Liver (tissue), 9 donors: ENCODE data around the gene KLK7. TPM values are rescaled to one million over a fixed set of nuclear protein-coding genes. Genes with fewer than 3 reads are reported as not detected.

Experiments
- DNase-seq: peaks from one replicate; pipeline ENCODE4 v3.0.0-alpha.2; 2017; ENCODE audit warnings: low spot score
- H3K27ac ChIP-seq, 2 donors: one replicate each; pipeline ENCODE4 v1.7.0; 2013; ENCODE audit warnings: inconsistent platforms in 2 of 2, low read length in 2 of 2, control low read depth in 1 of 2, low read depth in 1 of 2, mild to moderate bottlenecking in 1 of 2
- H3K27me3 ChIP-seq, 4 donors: one replicate each; pipeline versions ENCODE4 v1.6.1 to v1.7.0; 2013; ENCODE audit warnings: low read length in 3 of 4, inconsistent platforms in 1 of 4, mild to moderate bottlenecking in 1 of 4, moderate library complexity in 1 of 4; ENCODE audit not compliant: control insufficient read depth in 4 of 4, insufficient read depth in 4 of 4
- H3K36me3 ChIP-seq, 4 donors: one replicate each; pipeline versions ENCODE4 v1.6.1 to v1.7.0; 2013; ENCODE audit warnings: low read length in 3 of 4, mild to moderate bottlenecking in 3 of 4, low read depth in 1 of 4, moderate library complexity in 1 of 4; ENCODE audit not compliant: control insufficient read depth in 4 of 4, insufficient read depth in 3 of 4
- H3K4me1 ChIP-seq, 4 donors: one replicate each; pipeline versions ENCODE4 v1.6.1 to v1.7.0; 2013; ENCODE audit warnings: low read length in 3 of 4, mild to moderate bottlenecking in 3 of 4, moderate library complexity in 1 of 4; ENCODE audit not compliant: control insufficient read depth in 4 of 4, insufficient read depth in 4 of 4
- H3K4me3 ChIP-seq, 3 donors: one replicate each; pipeline versions ENCODE4 v1.6.1 to v1.7.0; 2013; ENCODE audit warnings: low read length in 3 of 3, control low read depth in 1 of 3, low read depth in 1 of 3, mild to moderate bottlenecking in 1 of 3
- H3K9ac ChIP-seq, 2 donors: one replicate each; pipeline ENCODE4 v1.7.0; 2013; ENCODE audit warnings: low read length in 2 of 2, mild to moderate bottlenecking in 2 of 2, moderate library complexity in 2 of 2, control low read depth in 1 of 2, low read depth in 1 of 2
- H3K9me3 ChIP-seq, 4 donors: one replicate each; pipeline versions ENCODE4 v1.6.1 to v1.7.0; 2013; ENCODE audit warnings: low read length in 3 of 4; ENCODE audit not compliant: control insufficient read depth in 4 of 4
- CTCF ChIP-seq: fragments of 150-350 bp; IDR thresholded peaks from 2 replicates; pipeline ENCODE4 v1.5.1; 2017; ENCODE audit warnings: improper control_type of control experiment, low read depth, low read length; ENCODE audit not compliant: missing input control
- EGR1 ChIP-seq, 2 donors: IDR thresholded peaks; 2 replicates each; pipeline ENCODE4 v1.6.1; 2016 to 2018; ENCODE audit warnings: antibody characterized with exemption in 2 of 2, low read depth in 2 of 2
- FOXA1 ChIP-seq: IDR thresholded peaks from 2 replicates; pipeline ENCODE4 v1.6.1; 2016; ENCODE audit warnings: antibody characterized with exemption
- FOXA2 ChIP-seq: IDR thresholded peaks from 2 replicates; pipeline ENCODE4 v1.6.1; 2016; ENCODE audit warnings: antibody characterized with exemption
- GABPA ChIP-seq, 2 donors: IDR thresholded peaks in 1 of 2; conservative IDR thresholded peaks in 1 of 2; 2 replicates each; pipeline ENCODE4 v1.6.1; 2016; ENCODE audit warnings: antibody characterized with exemption in 2 of 2, mild to moderate bottlenecking in 1 of 2, moderate library complexity in 1 of 2
- HNF4A ChIP-seq, 2 donors: conservative IDR thresholded peaks; 2 replicates each; pipeline ENCODE4 v1.6.1; 2016; ENCODE audit warnings: antibody characterized with exemption in 2 of 2, mild to moderate bottlenecking in 2 of 2
- HNF4G ChIP-seq: IDR thresholded peaks from 2 replicates; pipeline ENCODE4 v1.6.1; 2016; ENCODE audit warnings: antibody characterized with exemption
- JUND ChIP-seq, 2 donors: IDR thresholded peaks; 2 replicates each; pipeline ENCODE4 v1.6.1; 2016; ENCODE audit warnings: antibody characterized with exemption in 2 of 2
- MAX ChIP-seq: IDR thresholded peaks from 2 replicates; pipeline ENCODE4 v1.6.1; 2016; ENCODE audit warnings: antibody characterized with exemption
- NR2F2 ChIP-seq: IDR thresholded peaks from 2 replicates; pipeline ENCODE4 v1.6.1; 2016; ENCODE audit warnings: antibody characterized with exemption
- RAD21 ChIP-seq, 2 donors: IDR thresholded peaks; 2 replicates each; pipeline ENCODE4 v1.6.1; 2016; ENCODE audit warnings: antibody characterized with exemption in 2 of 2, mild to moderate bottlenecking in 2 of 2
- RXRA ChIP-seq, 2 donors: IDR thresholded peaks; 2 replicates each; pipeline ENCODE4 v1.6.1; 2017 to 2018; ENCODE audit warnings: antibody characterized with exemption in 2 of 2, mild to moderate bottlenecking in 1 of 2
- SP1 ChIP-seq: IDR thresholded peaks from 2 replicates; pipeline ENCODE4 v1.6.1; 2018; ENCODE audit warnings: antibody characterized with exemption, mild to moderate bottlenecking
- TAF1 ChIP-seq: conservative IDR thresholded peaks from 2 replicates; pipeline ENCODE4 v1.6.1; 2016; ENCODE audit warnings: antibody characterized with exemption, mild to moderate bottlenecking
- YY1 ChIP-seq: IDR thresholded peaks from 2 replicates; pipeline ENCODE4 v1.6.1; 2016; ENCODE audit warnings: antibody characterized with exemption, mild to moderate bottlenecking
- WGBS: extraction: QIAGEN DNeasy Blood & Tissue Kit; methylation state at CpG from one replicate; pipeline ENCODE4 v1.1.7; 2013; 5-methylcytosine and 5-hydroxymethylcytosine counted together
- polyA plus RNA-seq, 2 donors: library from polyadenylated mRNA; stranded (reverse) in 1 of 2; unstranded in 1 of 2; fragments of 200-250 nt in 1 of 2; fragments of >200 nt in 1 of 2; fragmentation: Nextera tagmentation in 1 of 2; extraction: Ambion mirVana in 1 of 2; gene quantifications; one replicate each; pipeline versions ENCODE4 v1.2.1 to v1.2.3, GENCODE V29; 2013 to 2015
- total RNA-seq, 2 donors: library from RNA; depleted of rRNA; stranded (reverse); fragments of >200 nt; gene quantifications; one replicate each; pipeline ENCODE4 v1.2.3, GENCODE V29; 2014
- TF ChIP-seq, protein P1 (sequence below): IDR thresholded peaks from 2 replicates; pipeline ENCODE4 v1.6.1; 2016; ENCODE audit warnings: antibody characterized with exemption, mild to moderate bottlenecking
- TF ChIP-seq, protein P2 (sequence below): IDR thresholded peaks from 2 replicates; pipeline ENCODE4 v1.6.1; 2016; ENCODE audit warnings: antibody characterized with exemption
- TF ChIP-seq, protein P3 (sequence below): IDR thresholded peaks from 2 replicates; pipeline ENCODE4 v1.6.1; 2016; ENCODE audit warnings: antibody characterized with exemption
- donor health status: healthy.
- donor health status: healthy.
- donor health status: healthy.
- donor health status: healthy.
- donor health status: healthy.

The KLK7 gene
- total and polyA plus RNA-seq, 4 donors: not detected

- 85% methylated on average over 7 of the region's 7 CpGs for WGBS
- no peak overlapping the region for H3K4me3 ChIP-seq
- no peak overlapping the region for H3K27ac ChIP-seq
- TF ChIP-seq GABPA (IDR thresholded peaks at IDR 0.05 in 1 of 2, conservative IDR thresholded peaks at IDR 0.05 in 1 of 2): no peak
- TF ChIP-seq YY1: no peak
- TF ChIP-seq NR2F2: no peak
- no peak for TF ChIP-seq FOXA1
- TF ChIP-seq RAD21 (IDR thresholded peaks at IDR 0.05): no peak
- TF ChIP-seq EGR1 (IDR thresholded peaks at IDR 0.05; ENCODE audit: low read depth in 2 of 2): no peak
- TF ChIP-seq, protein P1, sequence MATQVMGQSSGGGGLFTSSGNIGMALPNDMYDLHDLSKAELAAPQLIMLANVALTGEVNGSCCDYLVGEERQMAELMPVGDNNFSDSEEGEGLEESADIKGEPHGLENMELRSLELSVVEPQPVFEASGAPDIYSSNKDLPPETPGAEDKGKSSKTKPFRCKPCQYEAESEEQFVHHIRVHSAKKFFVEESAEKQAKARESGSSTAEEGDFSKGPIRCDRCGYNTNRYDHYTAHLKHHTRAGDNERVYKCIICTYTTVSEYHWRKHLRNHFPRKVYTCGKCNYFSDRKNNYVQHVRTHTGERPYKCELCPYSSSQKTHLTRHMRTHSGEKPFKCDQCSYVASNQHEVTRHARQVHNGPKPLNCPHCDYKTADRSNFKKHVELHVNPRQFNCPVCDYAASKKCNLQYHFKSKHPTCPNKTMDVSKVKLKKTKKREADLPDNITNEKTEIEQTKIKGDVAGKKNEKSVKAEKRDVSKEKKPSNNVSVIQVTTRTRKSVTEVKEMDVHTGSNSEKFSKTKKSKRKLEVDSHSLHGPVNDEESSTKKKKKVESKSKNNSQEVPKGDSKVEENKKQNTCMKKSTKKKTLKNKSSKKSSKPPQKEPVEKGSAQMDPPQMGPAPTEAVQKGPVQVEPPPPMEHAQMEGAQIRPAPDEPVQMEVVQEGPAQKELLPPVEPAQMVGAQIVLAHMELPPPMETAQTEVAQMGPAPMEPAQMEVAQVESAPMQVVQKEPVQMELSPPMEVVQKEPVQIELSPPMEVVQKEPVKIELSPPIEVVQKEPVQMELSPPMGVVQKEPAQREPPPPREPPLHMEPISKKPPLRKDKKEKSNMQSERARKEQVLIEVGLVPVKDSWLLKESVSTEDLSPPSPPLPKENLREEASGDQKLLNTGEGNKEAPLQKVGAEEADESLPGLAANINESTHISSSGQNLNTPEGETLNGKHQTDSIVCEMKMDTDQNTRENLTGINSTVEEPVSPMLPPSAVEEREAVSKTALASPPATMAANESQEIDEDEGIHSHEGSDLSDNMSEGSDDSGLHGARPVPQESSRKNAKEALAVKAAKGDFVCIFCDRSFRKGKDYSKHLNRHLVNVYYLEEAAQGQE: no peak
- no peak for TF ChIP-seq CTCF
- no peak for TF ChIP-seq SP1
- TF ChIP-seq TAF1: no peak
- TF ChIP-seq HNF4A (conservative IDR thresholded peaks at IDR 0.05): no peak
- TF ChIP-seq RXRA (IDR thresholded peaks at IDR 0.05): no peak
- TF ChIP-seq, protein P2, sequence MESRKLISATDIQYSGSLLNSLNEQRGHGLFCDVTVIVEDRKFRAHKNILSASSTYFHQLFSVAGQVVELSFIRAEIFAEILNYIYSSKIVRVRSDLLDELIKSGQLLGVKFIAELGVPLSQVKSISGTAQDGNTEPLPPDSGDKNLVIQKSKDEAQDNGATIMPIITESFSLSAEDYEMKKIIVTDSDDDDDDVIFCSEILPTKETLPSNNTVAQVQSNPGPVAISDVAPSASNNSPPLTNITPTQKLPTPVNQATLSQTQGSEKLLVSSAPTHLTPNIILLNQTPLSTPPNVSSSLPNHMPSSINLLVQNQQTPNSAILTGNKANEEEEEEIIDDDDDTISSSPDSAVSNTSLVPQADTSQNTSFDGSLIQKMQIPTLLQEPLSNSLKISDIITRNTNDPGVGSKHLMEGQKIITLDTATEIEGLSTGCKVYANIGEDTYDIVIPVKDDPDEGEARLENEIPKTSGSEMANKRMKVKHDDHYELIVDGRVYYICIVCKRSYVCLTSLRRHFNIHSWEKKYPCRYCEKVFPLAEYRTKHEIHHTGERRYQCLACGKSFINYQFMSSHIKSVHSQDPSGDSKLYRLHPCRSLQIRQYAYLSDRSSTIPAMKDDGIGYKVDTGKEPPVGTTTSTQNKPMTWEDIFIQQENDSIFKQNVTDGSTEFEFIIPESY: no peak
- TF ChIP-seq, protein P3, sequence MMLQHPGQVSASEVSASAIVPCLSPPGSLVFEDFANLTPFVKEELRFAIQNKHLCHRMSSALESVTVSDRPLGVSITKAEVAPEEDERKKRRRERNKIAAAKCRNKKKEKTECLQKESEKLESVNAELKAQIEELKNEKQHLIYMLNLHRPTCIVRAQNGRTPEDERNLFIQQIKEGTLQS: no peak
- no peak for TF ChIP-seq JUND (IDR thresholded peaks at IDR 0.05)
- no peak for TF ChIP-seq MAX
- no peak for TF ChIP-seq FOXA2
- no peak for TF ChIP-seq HNF4G
- H3K27me3 ChIP-seq: peaks cover 0 to 4% (median 0%) of the 10 kb centered on the region in 4 donors
- H3K4me1 ChIP-seq: no peaks in the 10 kb centered on the region
- H3K9ac ChIP-seq: no peak overlapping the region
- H3K9me3 ChIP-seq: peaks cover 0 to 3% (median 0%) of the 10 kb centered on the region in 4 donors
- H3K36me3 ChIP-seq: no peaks in the 10 kb centered on the region
- DNase-seq: no peak
Measured at GRCh38 chr19:51031220-51031879, 47.6 kb upstream of the KLK7 start.
